NB4 (cell line): ENCODE results near the gene UNC79.

Experiments
- POLR2A ChIP-seq: IDR thresholded peaks from 2 replicates; pipeline ENCODE4 v1.6.1; 2011; ENCODE audit warnings: mild to moderate bottlenecking; ENCODE audit not compliant: insufficient read length; ENCODE audit errors: extremely low read depth
- TF ChIP-seq, protein P1 (sequence below): IDR thresholded peaks from one replicate; pipeline ENCODE4 v1.5.1; 2012; ENCODE audit warnings: low read depth, low read length
- TF ChIP-seq, protein P2 (sequence below): IDR thresholded peaks from 2 replicates; pipeline ENCODE4 v1.6.1; 2011; ENCODE audit warnings: low read depth, low read length

DNA sequence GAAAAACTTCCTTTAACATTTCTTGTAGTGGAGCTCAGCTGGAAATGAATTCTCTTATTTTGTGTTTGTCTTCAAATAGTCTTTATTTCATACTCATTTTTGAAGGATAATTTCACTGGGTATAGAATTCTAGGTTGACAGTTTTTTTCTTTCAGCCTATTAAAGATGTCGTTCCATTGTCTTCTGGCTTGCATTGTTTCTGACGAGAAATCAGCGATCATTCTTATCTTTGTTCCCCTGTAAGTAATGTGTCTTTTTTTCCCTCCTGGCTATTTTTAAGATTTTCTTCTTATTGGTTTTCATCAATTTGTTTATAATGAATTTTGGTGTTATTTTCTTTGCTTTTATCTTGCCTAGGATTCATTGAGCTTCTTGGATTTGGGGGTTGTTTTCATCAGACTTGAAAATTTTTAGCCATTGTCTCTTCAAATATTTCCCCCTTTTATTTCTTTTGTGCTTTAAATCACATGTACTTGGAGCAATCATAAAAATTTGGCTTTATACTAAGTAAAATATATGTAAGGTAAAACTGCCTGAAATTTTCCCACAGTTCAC lies 89.4 kb downstream of the UNC79 start:
- TF ChIP-seq, protein P1, sequence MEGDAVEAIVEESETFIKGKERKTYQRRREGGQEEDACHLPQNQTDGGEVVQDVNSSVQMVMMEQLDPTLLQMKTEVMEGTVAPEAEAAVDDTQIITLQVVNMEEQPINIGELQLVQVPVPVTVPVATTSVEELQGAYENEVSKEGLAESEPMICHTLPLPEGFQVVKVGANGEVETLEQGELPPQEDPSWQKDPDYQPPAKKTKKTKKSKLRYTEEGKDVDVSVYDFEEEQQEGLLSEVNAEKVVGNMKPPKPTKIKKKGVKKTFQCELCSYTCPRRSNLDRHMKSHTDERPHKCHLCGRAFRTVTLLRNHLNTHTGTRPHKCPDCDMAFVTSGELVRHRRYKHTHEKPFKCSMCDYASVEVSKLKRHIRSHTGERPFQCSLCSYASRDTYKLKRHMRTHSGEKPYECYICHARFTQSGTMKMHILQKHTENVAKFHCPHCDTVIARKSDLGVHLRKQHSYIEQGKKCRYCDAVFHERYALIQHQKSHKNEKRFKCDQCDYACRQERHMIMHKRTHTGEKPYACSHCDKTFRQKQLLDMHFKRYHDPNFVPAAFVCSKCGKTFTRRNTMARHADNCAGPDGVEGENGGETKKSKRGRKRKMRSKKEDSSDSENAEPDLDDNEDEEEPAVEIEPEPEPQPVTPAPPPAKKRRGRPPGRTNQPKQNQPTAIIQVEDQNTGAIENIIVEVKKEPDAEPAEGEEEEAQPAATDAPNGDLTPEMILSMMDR: no peak
- no peak for TF ChIP-seq POLR2A
- TF ChIP-seq, protein P2, sequence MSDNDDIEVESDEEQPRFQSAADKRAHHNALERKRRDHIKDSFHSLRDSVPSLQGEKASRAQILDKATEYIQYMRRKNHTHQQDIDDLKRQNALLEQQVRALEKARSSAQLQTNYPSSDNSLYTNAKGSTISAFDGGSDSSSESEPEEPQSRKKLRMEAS: no peak
